CD14-positive monocyte (primary cell): Measurements from ENCODE around the gene FKBP2. TPM values are rescaled to one million over a fixed set of nuclear protein-coding genes. Genes with fewer than 3 reads are reported as not detected.

Source experiments
- DNase-seq, 3 donors: peaks; one replicate each; pipeline ENCODE4 v3.0.0-alpha.2; 2011 to 2022
- H2AFZ ChIP-seq: 2 replicates; pipeline ENCODE4 v1.6.0; 2012; ENCODE audit warnings: mild to moderate bottlenecking, low read depth, low read length, inconsistent platforms; ENCODE audit not compliant: insufficient read depth, poor library complexity, severe bottlenecking
- H3K27ac ChIP-seq, 2 donors: 1 replicate in 1 of 2; 2 replicates in 1 of 2; pipeline ENCODE4 v1.5.1; 2012 to 2013; ENCODE audit warnings: low read length in 2 of 2, control low read depth in 1 of 2, inconsistent platforms in 1 of 2, low read depth in 1 of 2, mild to moderate bottlenecking in 1 of 2
- H3K27me3 ChIP-seq, 2 donors: one replicate each; pipeline versions ENCODE4 v1.6.0 to v1.6.1; 2011 to 2013; ENCODE audit warnings: low read length in 2 of 2; ENCODE audit not compliant: control insufficient read depth in 2 of 2, insufficient read depth in 2 of 2
- H3K36me3 ChIP-seq, 2 donors: replicated peaks in 1 of 2; 1 replicate in 1 of 2; 2 replicates in 1 of 2; pipeline versions ENCODE4 v1.5.1 to v1.6.1; 2012 to 2013; ENCODE audit warnings: low read length in 2 of 2, control low read depth in 1 of 2, inconsistent platforms in 1 of 2, mild to moderate bottlenecking in 1 of 2; ENCODE audit not compliant: insufficient read depth in 2 of 2, control insufficient read depth in 1 of 2
- H3K4me1 ChIP-seq, 2 donors: 1 replicate in 1 of 2; 2 replicates in 1 of 2; pipeline versions ENCODE4 v1.5.1 to v1.6.1; 2012 to 2013; ENCODE audit warnings: low read length in 2 of 2, control low read depth in 1 of 2, inconsistent platforms in 1 of 2, mild to moderate bottlenecking in 1 of 2, moderate library complexity in 1 of 2; ENCODE audit not compliant: insufficient read depth in 2 of 2, control insufficient read depth in 1 of 2
- H3K4me2 ChIP-seq: replicated peaks from 2 replicates; pipeline ENCODE3; 2012; ENCODE audit warnings: low read length, moderate library complexity, mild to moderate bottlenecking; ENCODE audit not compliant: poor library complexity, severe bottlenecking; ENCODE audit errors: extremely low read depth
- H3K4me3 ChIP-seq, 3 experiments: fragments of 200-600 bp in 1 of 3; sonication (generic) in 1 of 3; replicated peaks in 1 of 3; 1 replicate in 2 of 3; 2 replicates in 1 of 3; pipeline ENCODE4 v1.5.1; 2011 to 2013; ENCODE audit warnings: low read length in 3 of 3, mild to moderate bottlenecking in 3 of 3, control low read depth in 2 of 3, low read depth in 2 of 3, inconsistent platforms in 1 of 3, moderate library complexity in 1 of 3
- H3K79me2 ChIP-seq: 2 replicates; pipeline ENCODE4 v1.6.0; 2012; ENCODE audit warnings: mild to moderate bottlenecking, control low read depth, inconsistent platforms, low read length, moderate library complexity; ENCODE audit not compliant: insufficient read depth
- H3K9ac ChIP-seq: 2 replicates; pipeline ENCODE4 v1.6.0; 2017; ENCODE audit warnings: low read length, mild to moderate bottlenecking; ENCODE audit not compliant: insufficient read depth, poor library complexity, severe bottlenecking
- H3K9me3 ChIP-seq, 2 donors: replicated peaks in 1 of 2; 1 replicate in 1 of 2; 2 replicates in 1 of 2; pipeline versions ENCODE4 v1.5.1 to v1.6.1; 2012 to 2013; ENCODE audit warnings: low read length in 2 of 2, control low read depth in 1 of 2; ENCODE audit not compliant: control insufficient read depth in 1 of 2, insufficient read depth in 1 of 2
- H4K20me1 ChIP-seq: 2 replicates; pipeline ENCODE4 v1.6.0; 2012; ENCODE audit warnings: mild to moderate bottlenecking, low read length, control low read depth, moderate library complexity; ENCODE audit not compliant: insufficient read depth
- H3K27ac Mint-ChIP-seq, 7 donors: one replicate each; pipeline ENCODE4 v1.8.0; 2020; ENCODE audit warnings: mild to moderate bottlenecking in 7 of 7, mixed read lengths in 7 of 7, moderate library complexity in 6 of 7, inconsistent platforms in 2 of 7
- H3K27me3 Mint-ChIP-seq, 3 donors: one replicate each; pipeline ENCODE4 v1.8.0; 2021 to 2022; ENCODE audit warnings: low read depth in 3 of 3, mild to moderate bottlenecking in 3 of 3, mixed read lengths in 3 of 3, moderate library complexity in 3 of 3, inconsistent platforms in 1 of 3
- H3K36me3 Mint-ChIP-seq, 2 donors: one replicate each; pipeline ENCODE4 v1.8.0; 2020; ENCODE audit warnings: mixed read lengths in 2 of 2, inconsistent platforms in 1 of 2, mild to moderate bottlenecking in 1 of 2
- H3K4me1 Mint-ChIP-seq: one replicate; pipeline ENCODE4 v1.8.0; 2020; ENCODE audit warnings: mild to moderate bottlenecking, mixed read lengths
- H3K4me3 Mint-ChIP-seq, 2 donors: one replicate each; pipeline ENCODE4 v1.8.0; 2020; ENCODE audit warnings: mild to moderate bottlenecking in 2 of 2, mixed read lengths in 2 of 2, moderate library complexity in 1 of 2
- H3K9me3 Mint-ChIP-seq, 7 donors: one replicate each; pipeline ENCODE4 v1.8.0; 2020 to 2022; ENCODE audit warnings: mixed read lengths in 7 of 7, mild to moderate bottlenecking in 6 of 7, moderate library complexity in 6 of 7, inconsistent platforms in 2 of 7
- WGBS: methylation state at CpG from one replicate; pipeline ENCODE4 v1.1.5; 2013; ENCODE audit warnings: missing lambda C conversion rate; ENCODE audit not compliant: insufficient coverage; 5-methylcytosine and 5-hydroxymethylcytosine counted together
- intact Hi-C, 2 donors: fragments of 100-400 bp; cut with micrococcal nuclease; formaldehyde crosslinking; loops; one replicate each; pipeline versions ENCODE4 v1.15.0 to v1.15.1; 2023
- polyA plus RNA-seq, 3 donors: library from polyadenylated mRNA; depleted of rRNA in 1 of 3; unstranded in 2 of 3; stranded (reverse) in 1 of 3; fragments of 300-500 nt in 2 of 3; fragments of >200 nt in 1 of 3; fragmentation: Illumina TruSeq in 2 of 3; gene quantifications; 1 replicate in 2 of 3; 2 replicates in 1 of 3; pipeline ENCODE4 v1.2.3, GENCODE V29; 2012 to 2021
- TF ChIP-seq, protein P1 (sequence below): fragments of 200-600 bp; IDR thresholded peaks from one replicate; pipeline ENCODE4 v1.8.0; 2022; ENCODE audit warnings: antibody characterized with exemption, mild to moderate bottlenecking

The FKBP2 gene
- polyA plus RNA-seq, 3 donors: 38.9 to 80.7 (median 71.1) TPM

GRCh38 chr11:64207256-64208085 lies 33.4 kb upstream of the FKBP2 start:
- H3K4me3 Mint-ChIP-seq: peak overlapping the region; percentile 98
- Histone ChIP-seq H3K4me2 (peak overlapping the region; percentile 94), H3K9ac (peak overlapping the region; percentile 97), H3K79me2 (peaks cover 63% of the 10 kb centered on the region), H3K4me3 (peak overlapping the region; percentile 62 to 100 (median 98)), H2AFZ (peak overlapping the region; percentile 18), H3K36me3 (peaks cover 60 to 61% of the 10 kb centered on the region in 2 donors), H3K27me3 (no peaks in the 10 kb centered on the region), H3K9me3 (no peaks in the 10 kb centered on the region), H3K4me1 (peaks cover 43 to 55% of the 10 kb centered on the region in 2 donors), H3K27ac (peak overlapping the region; percentile 98 to 99), H4K20me1 (peaks cover 53% of the 10 kb centered on the region)
- intact Hi-C loops: loop anchor here (1.0 to 5.0 kb wide), 3 partner anchors 19 to 97 kb away; partner anchors contain the start of genes FKBP2 (in 2 of the 2), ESRRA (in 1 of the 2), NUDT22 (in 1 of the 2) and TRPT1 (in 1 of the 2)
- H3K4me1 Mint-ChIP-seq: peaks cover 48% of the 10 kb centered on the region
- TF ChIP-seq, protein P1, sequence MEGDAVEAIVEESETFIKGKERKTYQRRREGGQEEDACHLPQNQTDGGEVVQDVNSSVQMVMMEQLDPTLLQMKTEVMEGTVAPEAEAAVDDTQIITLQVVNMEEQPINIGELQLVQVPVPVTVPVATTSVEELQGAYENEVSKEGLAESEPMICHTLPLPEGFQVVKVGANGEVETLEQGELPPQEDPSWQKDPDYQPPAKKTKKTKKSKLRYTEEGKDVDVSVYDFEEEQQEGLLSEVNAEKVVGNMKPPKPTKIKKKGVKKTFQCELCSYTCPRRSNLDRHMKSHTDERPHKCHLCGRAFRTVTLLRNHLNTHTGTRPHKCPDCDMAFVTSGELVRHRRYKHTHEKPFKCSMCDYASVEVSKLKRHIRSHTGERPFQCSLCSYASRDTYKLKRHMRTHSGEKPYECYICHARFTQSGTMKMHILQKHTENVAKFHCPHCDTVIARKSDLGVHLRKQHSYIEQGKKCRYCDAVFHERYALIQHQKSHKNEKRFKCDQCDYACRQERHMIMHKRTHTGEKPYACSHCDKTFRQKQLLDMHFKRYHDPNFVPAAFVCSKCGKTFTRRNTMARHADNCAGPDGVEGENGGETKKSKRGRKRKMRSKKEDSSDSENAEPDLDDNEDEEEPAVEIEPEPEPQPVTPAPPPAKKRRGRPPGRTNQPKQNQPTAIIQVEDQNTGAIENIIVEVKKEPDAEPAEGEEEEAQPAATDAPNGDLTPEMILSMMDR: no peak
- H3K36me3 Mint-ChIP-seq: peaks cover 59 to 61% of the 10 kb centered on the region in 2 donors
- no peaks in the 10 kb centered on the region for H3K27me3 Mint-ChIP-seq
- peak overlapping the region; percentile 97 to 99 (median 98) for H3K27ac Mint-ChIP-seq
- DNase-seq: peak; percentile 89 to 92 (median 92)
- 0% methylated on average over 26 of the region's 30 CpGs for WGBS
- peaks cover 0 to 1% (median 0%) of the 10 kb centered on the region in 7 donors for H3K9me3 Mint-ChIP-seq

- Histone ChIP-seq H3K4me1 (peaks cover 43 to 55% of the 10 kb centered on the region in 2 donors), H3K79me2 (peaks cover 65% of the 10 kb centered on the region), H2AFZ (no peak overlapping the region), H3K4me3 (peak overlapping the region; percentile 62 to 100 (median 98)), H3K27me3 (no peaks in the 10 kb centered on the region), H3K9ac (peak overlapping the region; percentile 97), H4K20me1 (peaks cover 61% of the 10 kb centered on the region), H3K36me3 (peaks cover 56 to 57% of the 10 kb centered on the region in 2 donors), H3K9me3 (no peaks in the 10 kb centered on the region), H3K27ac (peak overlapping the region; percentile 98 to 99), H3K4me2 (peak overlapping the region; percentile 94)
- no peak for DNase-seq
- H3K9me3 Mint-ChIP-seq: peaks cover 0 to 1% (median 0%) of the 10 kb centered on the region in 7 donors
- intact Hi-C loops: loop anchor here (5.0 kb wide), 1 partner anchor 34 kb away; the partner anchor contains the start of gene FKBP2 (in 2 of the 2)
- TF ChIP-seq, protein P1: no peak
- peak overlapping the region; percentile 98 for H3K4me3 Mint-ChIP-seq
- whole genome bisulfite sequencing: 64% methylated on average over 20 of the region's 23 CpGs
- H3K27me3 Mint-ChIP-seq: peaks cover 0 to 2% (median 0%) of the 10 kb centered on the region in 3 donors
- H3K27ac Mint-ChIP-seq: peak overlapping the region; percentile 97 to 99 (median 98)
- peaks cover 50% of the 10 kb centered on the region for H3K4me1 Mint-ChIP-seq
- H3K36me3 Mint-ChIP-seq: peaks cover 54 to 60% of the 10 kb centered on the region in 2 donors
These were observed 32.7 kb upstream of the FKBP2 start for GRCh38 chr11:64208086-64208795.
